Activated naive CD4-positive, alpha-beta T cell treated with anti-CD3 and anti-CD28 coated beads, Interleukin-2, amount 50 U/mL, for 16 hours (primary cell): ENCODE data around the gene ITM2C.

ENCODE experiments used
- DNase-seq: peaks from one replicate; pipeline ENCODE4 v3.0.0-alpha.2; 2020

Gene ITM2C

DNA sequence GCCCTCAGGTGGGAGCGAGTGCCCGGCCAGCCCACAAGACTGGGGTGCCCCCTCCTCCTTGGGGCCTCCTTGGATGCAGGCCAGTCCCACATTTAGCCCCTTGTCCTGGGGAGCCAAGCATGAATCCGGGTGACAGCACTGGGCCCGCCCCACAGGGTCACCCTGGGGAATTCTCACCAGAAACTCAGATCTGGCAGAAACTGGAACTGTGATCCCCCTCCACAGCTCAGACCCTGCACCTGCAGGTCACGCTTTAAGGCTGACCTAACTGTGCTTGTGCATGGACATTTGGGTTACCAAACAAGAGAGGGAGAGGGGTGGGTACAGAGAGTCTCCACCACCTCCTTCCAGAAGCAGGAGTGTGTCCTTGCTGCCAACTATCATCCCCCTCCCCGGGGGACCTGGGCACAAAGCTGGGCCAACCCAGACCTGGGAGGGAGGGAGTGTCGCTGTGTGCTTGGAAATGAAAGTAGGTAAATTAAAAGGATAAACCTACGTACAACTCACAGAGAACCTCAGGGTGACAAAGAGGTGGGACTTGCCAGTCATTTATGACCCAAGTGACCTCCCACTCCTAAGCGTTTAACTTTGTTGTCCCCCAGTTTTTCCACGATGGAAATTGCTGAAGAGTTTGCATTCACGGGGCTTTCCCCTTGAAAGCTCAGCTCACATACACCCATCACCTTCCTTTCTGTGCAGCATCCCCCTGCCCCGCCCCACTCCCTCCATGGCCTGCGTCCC is 9.1 kb downstream of the ITM2C start:
- DNase-seq = no peak

DNA sequence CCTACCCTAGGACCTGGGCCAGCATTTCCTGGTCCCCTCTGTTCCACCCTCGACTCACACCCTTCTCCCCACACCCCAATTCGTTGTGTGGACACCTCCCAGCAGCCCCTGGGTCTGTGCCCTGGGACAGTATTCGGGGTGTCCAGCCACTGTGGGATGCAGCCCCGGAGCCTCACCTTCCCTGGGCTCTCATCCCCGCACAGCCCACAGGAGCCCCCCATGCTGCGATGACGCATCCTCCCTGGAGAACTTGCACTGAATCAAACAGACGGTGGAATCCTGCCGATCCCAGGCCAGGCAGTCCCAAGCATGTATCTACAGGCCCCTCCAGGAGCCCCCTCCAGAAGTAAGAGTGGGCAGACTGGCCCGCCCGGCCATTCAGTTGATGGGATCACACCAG is 9.7 kb downstream of the ITM2C start:
- DNase-seq = no peak

DNA sequence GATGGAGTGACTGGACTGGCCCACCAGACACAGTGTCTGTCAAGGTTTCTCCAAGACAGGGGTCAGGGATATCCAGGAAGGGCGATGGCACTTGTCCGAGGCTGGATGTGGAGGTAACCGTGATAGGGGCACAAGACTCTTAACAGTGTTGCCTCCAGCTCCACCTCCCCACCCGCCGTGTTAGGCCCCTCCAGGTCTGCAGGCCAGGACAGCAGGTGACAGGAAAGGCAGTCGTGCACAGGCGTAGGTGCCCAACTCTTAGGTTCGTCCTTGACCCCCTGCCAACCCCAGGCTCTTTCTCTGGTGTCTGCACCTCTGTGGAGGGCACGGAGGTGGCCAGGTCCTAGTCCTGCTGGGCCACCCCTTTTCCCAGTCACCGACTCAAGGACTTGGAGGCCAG is 10.1 kb downstream of the ITM2C start:
- DNase-seq = no peak

DNA sequence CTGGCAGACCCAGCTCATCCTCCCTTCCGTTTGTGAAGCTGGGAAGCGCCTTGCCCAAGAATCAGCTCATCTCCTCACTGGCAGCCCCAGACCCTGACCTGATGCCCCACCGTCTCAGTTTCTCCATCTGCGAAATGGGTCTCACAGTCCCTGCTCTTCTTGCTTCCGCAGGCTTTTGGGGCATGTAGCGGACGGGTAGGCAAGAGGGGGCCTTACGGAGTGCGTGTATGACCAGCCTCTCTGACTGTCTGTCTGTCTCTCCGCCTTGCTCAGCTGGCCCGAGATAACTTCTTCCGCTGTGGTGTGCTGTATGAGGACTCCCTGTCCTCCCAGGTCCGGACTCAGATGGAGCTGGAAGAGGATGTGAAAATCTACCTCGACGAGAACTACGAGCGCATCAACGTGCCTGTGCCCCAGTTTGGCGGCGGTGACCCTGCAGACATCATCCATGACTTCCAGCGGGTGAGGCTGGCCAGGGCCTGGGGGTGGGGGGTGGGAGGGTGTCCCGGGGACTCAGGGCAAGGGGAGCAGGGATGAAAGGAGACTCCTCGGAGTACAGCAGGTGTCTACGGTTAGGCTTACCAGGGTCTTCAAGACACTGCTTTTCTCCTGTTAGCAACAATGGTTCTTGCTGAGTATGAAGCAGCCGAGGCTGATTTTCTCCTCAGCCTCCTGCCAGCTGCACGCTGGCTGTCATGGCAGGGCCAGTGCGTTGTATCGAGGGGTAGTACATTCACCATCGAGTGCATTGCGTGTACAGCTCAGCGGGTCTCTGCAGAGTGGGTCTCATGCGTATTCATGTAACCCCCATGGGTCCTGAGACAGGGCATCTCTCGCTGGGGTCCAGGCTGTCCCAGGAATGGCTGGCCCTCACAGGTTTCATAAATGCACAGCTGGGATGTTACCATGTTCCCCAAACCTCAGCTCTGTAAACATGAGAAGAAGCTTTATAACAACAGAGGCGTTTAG is 10.9 kb downstream of the ITM2C start:
- DNase-seq = no peak

DNA sequence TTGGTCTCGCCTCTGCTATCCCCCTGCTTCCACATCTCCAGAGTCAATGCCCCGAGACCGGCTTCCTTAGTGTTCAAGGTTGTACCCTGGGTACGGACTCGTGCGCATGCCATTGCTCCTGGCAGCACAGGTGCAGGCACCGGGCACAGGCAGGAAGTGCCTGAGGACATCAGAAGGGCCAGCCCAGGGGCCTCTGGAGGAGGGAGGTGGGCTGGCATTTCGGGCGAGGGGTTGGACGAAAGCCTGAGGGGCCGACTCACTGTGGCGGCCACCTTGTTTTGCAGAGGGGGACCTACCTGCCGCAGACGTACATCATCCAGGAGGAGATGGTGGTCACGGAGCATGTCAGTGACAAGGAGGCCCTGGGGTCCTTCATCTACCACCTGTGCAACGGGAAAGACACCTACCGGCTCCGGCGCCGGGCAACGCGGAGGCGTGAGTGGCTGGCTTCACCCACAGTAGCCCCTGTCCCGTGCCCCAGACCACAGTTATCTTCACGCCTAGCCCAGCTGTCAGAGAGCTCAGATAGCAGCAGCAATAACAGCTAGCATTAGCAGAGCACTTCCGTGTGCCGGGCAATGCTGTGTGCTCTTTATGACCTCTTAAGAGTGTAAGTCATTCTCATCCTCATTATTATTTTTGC is 12.5 kb downstream of the ITM2C start:
- DNase-seq = no peak

DNA sequence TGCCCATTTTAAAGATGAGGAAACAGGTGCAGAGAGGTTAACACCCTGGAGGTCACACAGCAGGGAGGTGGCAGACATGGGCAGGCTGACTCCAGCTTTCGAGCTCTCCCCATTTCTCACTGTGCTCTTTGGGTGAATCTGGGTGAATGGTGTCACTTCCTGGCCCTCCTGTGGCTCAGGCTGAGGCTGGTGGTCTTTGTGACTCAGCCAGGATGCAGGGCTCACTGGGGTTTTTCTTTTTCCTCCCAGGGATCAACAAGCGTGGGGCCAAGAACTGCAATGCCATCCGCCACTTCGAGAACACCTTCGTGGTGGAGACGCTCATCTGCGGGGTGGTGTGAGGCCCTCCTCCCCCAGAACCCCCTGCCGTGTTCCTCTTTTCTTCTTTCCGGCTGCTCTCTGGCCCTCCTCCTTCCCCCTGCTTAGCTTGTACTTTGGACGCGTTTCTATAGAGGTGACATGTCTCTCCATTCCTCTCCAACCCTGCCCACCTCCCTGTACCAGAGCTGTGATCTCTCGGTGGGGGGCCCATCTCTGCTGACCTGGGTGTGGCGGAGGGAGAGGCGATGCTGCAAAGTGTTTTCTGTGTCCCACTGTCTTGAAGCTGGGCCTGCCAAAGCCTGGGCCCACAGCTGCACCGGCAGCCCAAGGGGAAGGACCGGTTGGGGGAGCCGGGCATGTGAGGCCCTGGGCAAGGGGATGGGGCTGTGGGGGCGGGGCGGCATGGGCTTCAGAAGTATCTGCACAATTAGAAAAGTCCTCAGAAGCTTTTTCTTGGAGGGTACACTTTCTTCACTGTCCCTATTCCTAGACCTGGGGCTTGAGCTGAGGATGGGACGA is 13.2 kb downstream of the ITM2C start:
- DNase-seq = no peak

DNA sequence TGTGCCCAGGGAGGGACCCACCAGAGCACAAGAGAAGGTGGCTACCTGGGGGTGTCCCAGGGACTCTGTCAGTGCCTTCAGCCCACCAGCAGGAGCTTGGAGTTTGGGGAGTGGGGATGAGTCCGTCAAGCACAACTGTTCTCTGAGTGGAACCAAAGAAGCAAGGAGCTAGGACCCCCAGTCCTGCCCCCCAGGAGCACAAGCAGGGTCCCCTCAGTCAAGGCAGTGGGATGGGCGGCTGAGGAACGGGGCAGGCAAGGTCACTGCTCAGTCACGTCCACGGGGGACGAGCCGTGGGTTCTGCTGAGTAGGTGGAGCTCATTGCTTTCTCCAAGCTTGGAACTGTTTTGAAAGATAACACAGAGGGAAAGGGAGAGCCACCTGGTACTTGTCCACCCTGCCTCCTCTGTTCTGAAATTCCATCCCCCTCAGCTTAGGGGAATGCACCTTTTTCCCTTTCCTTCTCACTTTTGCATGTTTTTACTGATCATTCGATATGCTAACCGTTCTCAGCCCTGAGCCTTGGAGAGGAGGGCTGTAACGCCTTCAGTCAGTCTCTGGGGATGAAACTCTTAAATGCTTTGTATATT is 14.0 kb downstream of the ITM2C start:
- DNase-seq = no peak

DNA sequence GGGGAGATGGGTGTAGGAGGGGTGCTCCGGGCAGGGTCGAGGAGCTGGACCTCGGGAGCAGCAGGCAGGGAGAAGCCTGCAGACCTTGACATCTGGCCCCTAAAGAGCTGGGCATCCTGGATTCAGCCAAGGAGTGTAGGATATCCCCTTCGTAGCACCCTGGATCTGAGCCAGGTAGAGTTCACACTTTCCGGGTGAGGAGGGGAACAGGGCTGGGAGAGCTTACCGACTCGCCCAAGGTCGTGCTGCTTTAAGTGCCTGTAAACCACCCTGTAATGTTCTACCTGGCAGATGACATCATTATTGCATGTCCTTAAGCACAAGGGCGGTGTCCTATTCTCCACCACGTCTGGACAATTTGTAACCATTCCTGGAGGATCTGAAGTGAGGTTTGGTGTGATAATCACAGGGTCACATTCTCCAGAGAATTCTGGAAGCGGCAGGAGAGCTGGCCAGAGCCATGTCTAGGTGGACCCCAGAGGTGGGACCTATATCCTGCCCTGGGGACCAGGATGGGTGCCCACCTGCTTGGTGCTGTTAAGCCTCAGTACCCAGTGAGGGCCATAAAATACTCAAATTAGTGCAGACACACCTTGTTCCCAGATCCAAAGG is 14.6 kb downstream of the ITM2C start:
- DNase-seq = no peak

DNA sequence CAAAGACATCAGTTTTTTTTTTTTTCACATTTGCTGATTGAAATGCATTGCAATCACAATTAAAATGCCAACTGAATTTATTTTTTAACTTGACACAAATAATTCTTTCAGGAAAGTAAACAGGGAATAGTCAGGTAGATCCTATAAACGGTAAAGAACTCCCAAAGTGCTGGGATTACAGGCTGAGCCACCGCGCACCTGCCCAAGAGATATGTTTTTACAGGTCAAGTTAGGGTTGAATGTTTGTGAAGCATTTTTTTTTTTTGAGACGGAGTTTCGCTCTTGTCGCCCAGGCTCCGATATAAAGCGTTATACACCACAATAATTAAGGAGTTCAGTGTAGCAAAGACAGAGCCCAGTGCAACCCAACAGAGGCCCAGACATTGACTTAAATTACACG is 15.1 kb downstream of the ITM2C start:
- no peak for DNase-seq

DNA sequence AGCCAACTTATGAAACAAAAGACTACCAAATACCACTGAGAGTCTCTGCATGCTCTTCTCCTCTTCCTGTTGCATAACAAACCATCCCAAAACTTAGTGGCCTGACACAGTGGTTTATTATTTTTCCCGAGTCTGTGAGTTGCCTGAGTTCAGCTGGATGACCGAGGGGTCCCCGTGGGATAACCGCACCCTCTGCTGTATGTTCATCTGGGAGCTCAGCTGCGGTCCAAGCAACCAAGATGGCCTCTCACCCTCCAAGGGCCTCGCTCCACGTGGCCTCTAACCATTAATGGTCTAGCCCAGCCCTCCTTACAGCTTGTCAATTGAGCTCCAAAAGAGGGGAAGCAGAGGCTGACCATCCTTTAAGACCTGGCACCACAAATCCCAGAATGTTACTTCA is 17.1 kb downstream of the ITM2C start:
- no peak for DNase-seq

DNA sequence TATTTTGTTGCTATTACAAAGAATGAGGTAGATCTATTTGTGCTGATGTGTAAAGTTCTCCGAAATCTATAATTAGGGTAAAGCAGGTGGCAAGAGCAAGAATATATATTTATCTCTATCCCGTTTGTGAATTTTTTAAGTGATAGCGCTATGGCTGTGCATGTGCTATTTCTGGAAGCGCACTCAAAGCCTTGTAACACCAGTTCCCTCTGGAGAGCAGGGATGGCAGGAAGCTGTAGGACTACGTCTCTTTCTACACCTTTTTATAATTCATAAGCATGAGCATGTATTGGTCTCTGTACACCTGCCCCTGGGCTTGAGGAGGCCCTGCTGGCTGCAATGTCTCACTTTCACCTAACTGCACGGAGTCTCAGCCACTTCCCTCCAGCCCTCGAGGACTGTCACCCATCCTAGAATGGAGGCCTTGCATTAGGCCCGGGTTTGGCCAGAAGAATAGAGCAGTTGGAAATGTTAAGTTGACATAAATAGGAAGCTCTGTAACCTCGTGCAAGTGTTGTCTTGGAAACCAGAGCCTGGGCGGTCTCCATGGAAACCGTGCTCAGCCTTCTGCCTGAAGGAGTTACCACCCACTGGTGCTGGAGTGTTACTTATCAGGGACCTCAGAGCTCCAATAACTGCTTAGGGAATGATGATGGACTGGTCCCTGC is 20.9 kb downstream of the ITM2C start:
- DNase-seq = no peak

DNA sequence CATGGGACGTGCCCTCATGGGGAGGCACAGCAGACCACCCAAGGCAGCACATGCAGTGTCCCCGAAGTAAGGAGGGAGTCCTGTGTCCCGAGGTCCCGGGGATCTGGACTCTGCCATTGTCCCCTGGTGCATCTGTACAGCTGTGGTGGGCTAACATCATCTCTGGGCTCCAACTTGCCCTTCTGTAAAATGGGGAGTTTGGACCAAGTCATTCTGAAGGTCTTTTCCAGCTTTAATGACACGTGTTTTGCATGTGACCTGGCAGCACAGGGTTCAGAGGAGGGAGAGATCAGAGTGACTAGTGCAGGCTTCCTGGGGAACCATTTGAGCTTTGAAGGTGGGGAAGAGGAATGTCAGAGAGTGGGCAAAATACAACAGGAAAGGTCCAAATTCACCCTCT is 21.5 kb downstream of the ITM2C start:
- no peak for DNase-seq

DNA sequence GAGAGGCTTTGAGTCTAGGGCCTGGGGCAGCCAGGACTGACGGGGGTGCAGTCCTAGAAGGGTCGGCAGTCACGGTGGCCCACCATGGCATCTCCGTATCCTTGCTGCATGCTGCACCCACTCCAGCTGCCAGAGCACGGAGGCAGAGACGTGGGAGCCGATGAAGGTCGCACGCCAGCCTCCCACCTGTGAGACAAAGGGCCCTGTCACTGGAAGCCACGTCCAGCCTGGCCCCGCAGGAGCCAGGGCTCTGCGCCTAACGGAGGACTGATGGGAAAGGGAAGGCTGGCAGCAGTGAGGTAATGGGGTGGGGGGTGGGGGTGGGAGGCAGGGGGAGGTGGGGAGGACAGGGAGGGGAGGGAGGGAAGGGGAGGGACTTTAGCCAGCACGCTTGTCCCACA is 21.9 kb downstream of the ITM2C start:
- no peak for DNase-seq

DNA sequence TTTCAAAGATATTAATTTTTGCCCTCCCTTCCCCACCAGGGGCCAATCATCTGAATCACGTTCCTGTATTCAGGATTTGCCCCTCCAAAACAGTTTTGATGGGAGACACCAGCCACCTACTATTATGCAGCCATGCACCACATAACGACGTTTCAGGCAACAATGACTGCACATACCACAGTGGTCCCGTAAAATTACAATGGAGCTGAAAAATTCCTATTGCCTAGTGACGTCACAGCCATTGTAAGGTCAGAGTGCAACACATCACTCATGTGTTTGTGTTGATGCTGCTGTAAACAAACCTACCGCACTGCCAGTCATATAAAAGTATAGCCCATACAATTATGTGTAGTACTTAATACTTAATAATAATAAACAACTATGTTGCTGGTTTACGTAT is 22.6 kb downstream of the ITM2C start:
- DNase-seq = no peak

DNA sequence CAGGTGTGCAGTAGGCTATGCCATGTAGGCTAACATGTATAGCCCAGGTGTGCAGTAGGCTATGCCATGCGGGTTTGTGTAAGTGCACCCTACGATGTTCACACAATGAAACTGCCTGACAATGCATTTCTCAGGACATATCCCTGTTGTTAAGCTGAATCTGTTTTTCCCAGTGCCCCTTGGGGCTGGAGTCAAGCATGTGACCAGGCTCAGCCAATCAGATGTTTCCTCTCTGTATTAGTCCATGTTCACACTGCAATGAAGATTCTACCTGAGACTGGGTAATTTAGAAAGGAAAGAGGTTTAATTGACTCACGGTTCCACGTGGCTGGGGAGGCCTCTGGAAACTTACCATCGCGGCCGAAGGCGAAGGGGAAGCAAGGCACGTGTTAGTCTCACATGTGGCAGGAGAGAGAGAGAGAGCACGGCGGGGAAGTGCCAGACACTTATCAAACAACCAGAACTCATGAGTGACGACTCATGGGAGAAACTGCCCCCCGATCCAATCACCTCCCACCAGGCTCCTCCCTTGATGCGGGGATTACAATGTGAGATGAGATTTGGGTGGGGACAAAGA is 24.2 kb downstream of the ITM2C start:
- no peak for DNase-seq

DNA sequence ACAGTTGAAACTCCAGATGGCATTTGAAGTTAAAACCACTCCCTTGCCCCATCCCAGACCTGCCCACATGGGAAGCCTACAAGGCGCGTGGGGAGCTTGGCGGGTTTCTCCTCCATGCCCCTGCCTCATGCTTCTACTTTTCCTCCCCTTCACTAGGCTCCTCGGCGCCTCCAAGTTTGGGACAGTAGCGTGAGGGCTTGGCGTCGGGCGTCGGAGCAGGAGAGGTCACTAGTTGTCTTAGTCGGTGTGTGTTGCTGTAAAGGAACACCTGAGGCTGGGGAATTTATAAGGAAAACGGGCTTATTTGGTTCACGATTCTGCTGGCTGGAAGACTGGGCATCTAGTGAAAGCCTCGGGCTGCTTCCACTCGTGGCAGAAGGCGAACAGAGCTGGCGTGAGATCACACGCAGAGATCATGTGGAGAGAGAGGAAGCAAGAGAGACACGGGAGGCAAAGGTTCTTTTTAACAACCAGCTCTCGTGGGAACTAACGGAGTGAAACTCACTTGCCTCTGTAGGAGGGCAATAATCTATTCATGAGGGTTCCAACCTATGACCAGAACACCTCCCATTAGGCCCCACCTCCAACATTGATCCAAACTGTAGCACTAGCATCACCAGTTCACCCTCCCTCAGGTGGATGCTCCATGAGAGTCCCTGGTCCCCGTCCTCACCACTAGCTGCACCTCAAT is 25.3 kb downstream of the ITM2C start:
- DNase-seq = no peak

DNA sequence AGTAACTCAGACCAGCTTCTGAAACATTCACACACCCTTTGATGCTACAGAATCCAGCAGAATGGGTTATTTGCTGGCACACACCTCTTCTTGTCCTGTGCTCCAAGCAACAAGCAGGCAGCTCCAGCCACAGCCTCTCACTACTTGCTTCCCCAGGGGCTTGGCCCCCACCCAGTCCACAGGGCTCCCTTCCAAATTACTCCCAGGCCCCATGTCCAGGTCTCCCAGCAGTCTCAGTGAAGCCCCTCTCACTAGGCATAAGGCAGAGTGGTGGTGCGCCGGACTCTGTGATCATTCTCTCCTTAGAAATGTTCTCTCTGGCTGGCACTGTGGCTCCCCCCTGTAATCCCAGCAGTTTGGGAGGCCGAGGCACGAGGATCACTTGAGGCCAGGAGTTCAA is 25.9 kb downstream of the ITM2C start:
- DNase-seq = no peak

DNA sequence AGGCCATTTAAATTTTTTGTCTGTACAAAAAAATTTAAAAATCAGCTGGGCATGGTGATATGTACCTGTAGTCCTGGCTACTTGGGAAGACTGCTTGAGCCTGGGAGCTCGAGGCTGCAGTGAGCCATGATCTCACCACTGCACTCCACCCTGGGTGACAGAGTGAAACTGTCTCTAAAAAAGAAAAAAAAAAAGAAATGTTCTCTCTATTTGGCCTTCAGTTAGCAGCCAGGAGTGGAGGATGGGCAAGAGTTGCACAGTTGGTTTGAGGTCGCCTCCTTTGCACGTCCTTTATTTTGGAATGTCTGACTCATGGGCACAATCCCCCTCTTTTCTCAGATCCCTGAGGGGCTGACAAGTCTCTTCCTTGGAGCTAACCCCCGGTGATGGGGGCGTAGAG is 26.3 kb downstream of the ITM2C start:
- no peak for DNase-seq

DNA sequence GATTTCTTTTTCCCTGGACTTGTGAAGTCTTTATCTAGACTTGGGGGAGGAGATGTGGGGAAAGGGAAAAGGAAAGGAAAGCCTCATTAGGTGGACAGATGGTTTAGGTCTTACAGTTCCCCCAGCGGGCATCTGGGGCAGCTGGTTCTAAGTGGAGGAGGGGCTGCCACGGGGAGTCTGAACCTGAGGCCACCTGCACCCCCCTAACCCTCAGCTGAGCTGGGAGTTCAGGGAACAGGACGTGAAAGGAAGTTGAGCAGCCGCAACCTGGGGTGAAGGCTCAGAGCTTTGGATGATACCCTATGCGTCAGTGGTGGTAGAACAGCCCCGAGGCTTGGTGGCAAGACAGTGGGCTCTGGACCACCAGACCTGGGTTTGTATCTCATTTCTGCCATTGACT is 26.8 kb downstream of the ITM2C start:
- no peak for DNase-seq

DNA sequence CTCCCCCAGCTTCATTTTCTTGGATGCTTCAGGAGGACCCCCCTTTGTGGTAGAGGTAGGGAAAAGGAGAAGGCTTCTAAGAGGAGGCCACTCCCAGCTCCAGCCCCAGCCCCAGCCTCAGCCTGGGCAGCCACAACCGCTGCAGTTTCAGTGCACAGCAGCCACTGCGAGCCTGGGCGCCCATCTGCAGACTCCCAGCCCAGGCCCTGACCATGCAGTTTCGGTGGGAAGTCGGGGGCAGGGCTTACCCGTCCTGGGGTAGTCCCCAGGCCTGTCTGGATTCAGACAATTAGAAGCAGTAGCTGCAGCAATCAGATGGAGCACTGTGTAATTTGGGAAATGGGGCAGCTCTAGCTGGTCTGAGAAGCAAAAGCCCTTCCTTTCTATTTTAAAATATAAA is 28.6 kb downstream of the ITM2C start:
- DNase-seq = no peak
